ENCODE data around the gene GRIFIN. TPM values are rescaled to one million over a fixed set of nuclear protein-coding genes. Genes with fewer than 3 reads are reported as not detected.

Gene GRIFIN
- total RNA-seq, 2 experiments from 2014 or later = not detected

DNA sequence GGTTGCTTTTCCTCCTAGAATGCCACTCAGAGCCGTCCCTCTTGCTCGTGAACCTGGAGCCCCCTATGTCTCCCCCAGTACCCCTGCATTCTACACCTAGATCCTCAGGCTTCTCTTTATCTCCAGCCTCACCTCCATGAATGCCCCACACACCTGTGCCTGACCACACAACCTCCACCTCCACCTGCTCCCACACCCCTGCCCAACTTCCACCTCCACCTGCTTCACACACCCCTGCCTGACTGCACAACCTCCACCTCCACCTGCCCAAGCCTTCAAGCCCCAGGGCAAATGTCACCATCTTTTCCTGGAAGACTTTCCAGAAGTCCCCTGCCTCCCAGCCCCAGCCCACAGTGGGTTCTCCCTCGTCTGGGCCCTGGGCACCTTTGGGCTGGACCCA lies 36.5 kb upstream of the GRIFIN start:
- intact Hi-C loops (cut with micrococcal nuclease) = no loop called here
- POLR2A ChIA-PET = interaction anchor here (3.1 to 6.2 kb wide), 2 partner anchors 10 to 18 kb away, joined by 12 to 60 read pairs; partner anchors contain the start of gene LFNG
- peak overlapping the region; percentile 93 for H3K27ac Mint-ChIP-seq
- CTCF ChIA-PET = interaction anchor here (1.5 kb wide), 1 partner anchor 14 kb away, joined by 3 read pairs; no protein-coding TSS in a partner anchor
- ATAC-seq (no peak), DNase-seq (no peak)
- H3K9me3 Mint-ChIP-seq = no peaks in the 10 kb centered on the region
- no peaks in the 10 kb centered on the region for H3K27me3 Mint-ChIP-seq
- H3K4me1 Mint-ChIP-seq (ENCODE audit: low read depth) = peaks cover 58% of the 10 kb centered on the region
- H3K36me3 Mint-ChIP-seq (ENCODE audit: low read depth) = no peaks in the 10 kb centered on the region
- H3K4me3 Mint-ChIP-seq = no peak overlapping the region
- TF ChIP-seq, protein P1, sequence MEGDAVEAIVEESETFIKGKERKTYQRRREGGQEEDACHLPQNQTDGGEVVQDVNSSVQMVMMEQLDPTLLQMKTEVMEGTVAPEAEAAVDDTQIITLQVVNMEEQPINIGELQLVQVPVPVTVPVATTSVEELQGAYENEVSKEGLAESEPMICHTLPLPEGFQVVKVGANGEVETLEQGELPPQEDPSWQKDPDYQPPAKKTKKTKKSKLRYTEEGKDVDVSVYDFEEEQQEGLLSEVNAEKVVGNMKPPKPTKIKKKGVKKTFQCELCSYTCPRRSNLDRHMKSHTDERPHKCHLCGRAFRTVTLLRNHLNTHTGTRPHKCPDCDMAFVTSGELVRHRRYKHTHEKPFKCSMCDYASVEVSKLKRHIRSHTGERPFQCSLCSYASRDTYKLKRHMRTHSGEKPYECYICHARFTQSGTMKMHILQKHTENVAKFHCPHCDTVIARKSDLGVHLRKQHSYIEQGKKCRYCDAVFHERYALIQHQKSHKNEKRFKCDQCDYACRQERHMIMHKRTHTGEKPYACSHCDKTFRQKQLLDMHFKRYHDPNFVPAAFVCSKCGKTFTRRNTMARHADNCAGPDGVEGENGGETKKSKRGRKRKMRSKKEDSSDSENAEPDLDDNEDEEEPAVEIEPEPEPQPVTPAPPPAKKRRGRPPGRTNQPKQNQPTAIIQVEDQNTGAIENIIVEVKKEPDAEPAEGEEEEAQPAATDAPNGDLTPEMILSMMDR (IDR thresholded peaks at IDR 0.05) = no peak

DNA sequence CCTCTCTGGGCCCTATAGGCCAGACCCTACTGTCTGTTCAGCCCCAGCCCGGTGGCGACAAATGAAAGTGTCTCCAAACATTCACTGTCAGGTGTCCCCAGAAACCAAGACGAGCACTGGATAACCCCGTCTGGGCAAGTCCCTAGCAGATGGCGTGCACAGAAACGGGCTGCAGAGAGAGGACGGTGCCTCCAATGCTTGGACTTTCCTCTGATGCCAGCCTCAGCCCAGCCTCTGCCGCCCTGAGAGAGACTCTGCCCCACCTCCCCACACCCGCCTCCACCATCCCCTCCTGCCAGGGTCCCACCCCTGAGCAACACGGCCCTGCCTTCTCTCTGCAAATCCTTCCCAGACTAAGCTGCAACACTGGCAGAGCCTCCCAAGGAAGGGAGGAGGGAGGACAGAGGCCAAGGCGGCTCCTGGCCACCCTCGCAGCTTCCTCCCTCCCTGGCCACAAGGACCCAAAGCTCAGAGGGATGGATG lies 36.0 kb upstream of the GRIFIN start:
- DNase-seq (peak; percentile 62), ATAC-seq (no peak)
- POLR2A ChIA-PET = interaction anchor here (3.1 to 6.2 kb wide), 2 partner anchors 10 to 18 kb away, joined by 12 to 60 read pairs; partner anchors contain the start of gene LFNG
- intact Hi-C loops (cut with micrococcal nuclease) = no loop called here
- TF ChIP-seq, protein P1 (IDR thresholded peaks at IDR 0.05) = no peak
- peaks cover 53% of the 10 kb centered on the region for H3K4me1 Mint-ChIP-seq (ENCODE audit: low read depth)
- peak overlapping the region; percentile 93 for H3K27ac Mint-ChIP-seq
- H3K27me3 Mint-ChIP-seq = no peaks in the 10 kb centered on the region
- no peaks in the 10 kb centered on the region for H3K36me3 Mint-ChIP-seq (ENCODE audit: low read depth)
- CTCF ChIA-PET = interaction anchor here (1.5 kb wide), 1 partner anchor 14 kb away, joined by 3 read pairs; no protein-coding TSS in a partner anchor
- H3K9me3 Mint-ChIP-seq = no peaks in the 10 kb centered on the region
- peak overlapping the region; percentile 65 for H3K4me3 Mint-ChIP-seq

DNA sequence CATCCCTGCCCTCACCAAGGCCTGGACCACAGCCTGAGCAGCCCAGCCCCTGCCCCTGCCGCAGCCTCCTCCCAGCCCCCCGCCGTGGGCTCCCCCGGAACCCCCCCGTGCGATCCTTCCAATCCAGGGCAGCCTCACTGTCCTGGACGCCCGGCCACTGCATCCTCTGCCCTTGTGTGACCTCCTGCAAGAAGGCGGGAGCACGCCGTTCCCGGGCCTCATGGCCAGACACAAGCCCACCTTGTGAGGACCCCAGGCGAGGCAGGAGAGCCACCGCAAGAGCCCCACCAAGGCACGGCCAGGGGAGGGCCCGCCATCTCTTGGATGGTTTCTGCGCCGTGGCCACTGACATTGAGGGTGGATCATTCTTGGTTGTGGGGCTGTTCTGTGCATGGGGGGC lies 35.6 kb upstream of the GRIFIN start:
- Mint-ChIP-seq H3K4me1 (ENCODE audit: low read depth) (peaks cover 50% of the 10 kb centered on the region), H3K27me3 (no peaks in the 10 kb centered on the region), H3K4me3 (peak overlapping the region; percentile 65), H3K27ac (peak overlapping the region; percentile 93), H3K36me3 (ENCODE audit: low read depth) (no peaks in the 10 kb centered on the region), H3K9me3 (no peaks in the 10 kb centered on the region)
- ChIA-PET POLR2A (interaction anchor here (1.3 to 6.2 kb wide), 5 partner anchors 10 to 27 kb away, joined by 7 to 60 read pairs (median 12); partner anchors contain the start of gene LFNG), CTCF (interaction anchor here (1.5 to 1.6 kb wide), 2 partner anchors 15 to 198 kb away, joined by 3 read pairs; no protein-coding TSS in a partner anchor)
- intact Hi-C loops (cut with micrococcal nuclease) = no loop called here
- TF ChIP-seq, protein P1 (IDR thresholded peaks at IDR 0.05) = no peak
- no peak for ATAC-seq
- DNase-seq = no peak

DNA sequence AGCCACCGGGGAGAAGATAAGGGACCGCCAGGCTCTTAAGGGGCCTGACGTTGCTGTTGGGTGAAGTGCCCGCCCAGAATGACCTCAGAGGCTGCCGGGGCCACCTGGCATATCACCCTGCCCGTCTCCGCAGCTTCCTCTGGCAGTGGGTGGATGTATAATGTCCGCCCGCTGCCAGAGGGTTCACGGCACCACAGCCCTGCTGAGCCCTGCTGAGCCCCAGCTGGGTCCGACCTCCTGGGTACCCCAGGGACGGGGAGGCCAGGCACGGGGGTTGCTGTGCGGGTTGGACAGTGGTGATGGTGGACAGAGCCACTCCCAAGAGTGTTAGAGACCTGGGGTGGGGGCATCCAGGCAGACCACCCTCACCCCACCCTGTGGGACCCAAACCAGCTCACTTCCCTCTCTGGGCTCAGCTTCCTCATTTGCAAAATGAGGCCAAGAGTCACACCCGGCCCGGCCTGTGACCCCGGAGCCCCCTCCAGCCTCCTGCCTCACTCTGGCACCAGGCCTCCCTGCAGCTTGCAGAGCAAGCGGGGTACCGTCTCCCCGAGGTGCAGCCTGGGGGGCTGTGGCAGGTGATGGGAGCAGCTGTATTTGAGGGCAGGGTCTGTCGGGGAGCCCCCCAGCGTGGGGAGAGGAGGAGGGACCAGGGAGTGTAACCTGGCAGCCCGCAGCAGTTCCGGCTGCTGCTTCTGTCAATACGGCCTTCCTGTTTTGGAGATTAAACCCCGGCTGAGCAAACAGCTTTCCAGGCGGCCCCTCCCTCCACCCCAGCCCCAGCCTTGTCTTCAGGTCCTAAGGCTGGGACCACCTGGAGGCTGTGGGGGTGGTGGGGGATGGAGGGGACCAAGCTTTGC lies 34.9 kb upstream of the GRIFIN start:
- no peaks in the 10 kb centered on the region for H3K9me3 Mint-ChIP-seq
- TF ChIP-seq, protein P1 (IDR thresholded peaks at IDR 0.05) = no peak
- ATAC-seq = peak; percentile 68
- intact Hi-C loops (cut with micrococcal nuclease) = no loop called here
- peak overlapping the region; percentile 93 for H3K27ac Mint-ChIP-seq
- H3K4me1 Mint-ChIP-seq (ENCODE audit: low read depth) = peaks cover 53% of the 10 kb centered on the region
- H3K4me3 Mint-ChIP-seq = peak overlapping the region; percentile 65
- ChIA-PET CTCF (interaction anchor here (1.5 to 2.2 kb wide), 3 partner anchors 15 to 199 kb away, joined by 3 to 5 read pairs (median 3); no protein-coding TSS in a partner anchor), POLR2A (interaction anchor here (0.8 to 6.2 kb wide), 6 partner anchors 9 to 43 kb away, joined by 5 to 60 read pairs (median 10); partner anchors contain the start of gene LFNG)
- H3K27me3 Mint-ChIP-seq = no peaks in the 10 kb centered on the region
- no peaks in the 10 kb centered on the region for H3K36me3 Mint-ChIP-seq (ENCODE audit: low read depth)
- DNase-seq = peak; percentile 92

Data from activated CD8-positive, alpha-beta T cell treated with anti-CD3 and anti-CD28 coated beads for 36 hours (primary cell).